Stimulated activated CD8-positive, alpha-beta memory T cell treated with anti-CD3 and anti-CD28 coated beads, Interleukin-15, amount 100 ng/mL, for 24 hours (primary cell): ENCODE results near the gene ETS1.

Experiments used
- DNase-seq: peaks from one replicate; pipeline ENCODE4 v3.0.0-alpha.2; 2020; ENCODE audit warnings: low read depth

Gene ETS1

GRCh38 chr11:128518493-128519207 is 68.7 kb downstream of the ETS1 start:
- no peak for DNase-seq

- DNase-seq, result no peak
Observed at GRCh38 chr11:128517451-128518230, 69.7 kb downstream of the ETS1 start.

GRCh38 chr11:128516886-128517285 is 70.5 kb downstream of the ETS1 start:
- DNase-seq, result no peak

- DNase-seq, result no peak
Observed at GRCh38 chr11:128515826-128516778, 71.3 kb downstream of the ETS1 start.

- no peak for DNase-seq
Observed at GRCh38 chr11:128515086-128515485, 72.3 kb downstream of the ETS1 start.

- no peak for DNase-seq
Observed at GRCh38 chr11:128513915-128514681, 73.3 kb downstream of the ETS1 start.

- no peak for DNase-seq
Observed at GRCh38 chr11:128512474-128512996, 74.8 kb downstream of the ETS1 start.

GRCh38 chr11:128511712-128512111 is 75.6 kb downstream of the ETS1 start:
- no peak for DNase-seq

- no peak for DNase-seq
Observed at GRCh38 chr11:128509621-128510389, 77.6 kb downstream of the ETS1 start.

- no peak for DNase-seq
Observed at GRCh38 chr11:128508770-128509510, 78.4 kb downstream of the ETS1 start.

- DNase-seq, result no peak
Observed at GRCh38 chr11:128507936-128508335, 79.4 kb downstream of the ETS1 start.

- DNase-seq, result no peak
Observed at GRCh38 chr11:128506999-128507611, 80.3 kb downstream of the ETS1 start.

- DNase-seq, result no peak
Observed at GRCh38 chr11:128506356-128506755, 81.0 kb downstream of the ETS1 start.

- DNase-seq, result no peak
Observed at GRCh38 chr11:128505449-128506065, 81.8 kb downstream of the ETS1 start.

- DNase-seq, result no peak
Observed at GRCh38 chr11:128504486-128504885, 82.9 kb downstream of the ETS1 start.

GRCh38 chr11:128503245-128503991 is 83.9 kb downstream of the ETS1 start:
- DNase-seq, result no peak

- DNase-seq, result no peak
Observed at GRCh38 chr11:128502726-128503125, 84.6 kb downstream of the ETS1 start.
